Left ventricle myocardium inferior (tissue), 1 donor: ENCODE results near the gene CXCR5. TPM values are rescaled to one million over a fixed set of nuclear protein-coding genes. Genes with fewer than 3 reads are reported as not detected.

ENCODE experiments used
- DNase-seq: peaks from one replicate; pipeline ENCODE4 v3.0.0-alpha.2; 2020
- H3K27ac ChIP-seq: fragments of 200-600 bp; replicated peaks from 2 replicates; pipeline ENCODE4 v1.8.0; 2021
- H3K27me3 ChIP-seq: fragments of 200-600 bp; 2 replicates; pipeline ENCODE4 v1.8.0; 2021; ENCODE audit warnings: low read depth
- H3K36me3 ChIP-seq: fragments of 200-600 bp; 2 replicates; pipeline ENCODE4 v1.8.0; 2021
- H3K4me1 ChIP-seq: fragments of 200-600 bp; 2 replicates; pipeline ENCODE4 v1.8.0; 2021
- H3K4me3 ChIP-seq: fragments of 200-600 bp; 2 replicates; pipeline ENCODE4 v1.8.0; 2021; ENCODE audit warnings: mild to moderate bottlenecking, moderate library complexity
- H3K9me3 ChIP-seq: fragments of 200-600 bp; replicated peaks from 2 replicates; pipeline ENCODE4 v1.8.0; 2021
- CTCF ChIP-seq: fragments of 200-600 bp; IDR thresholded peaks from 2 replicates; pipeline ENCODE4 v1.8.0; 2021; ENCODE audit warnings: antibody characterized with exemption, mild to moderate bottlenecking, borderline replicate concordance
- intact Hi-C: fragments of 100-400 bp; cut with micrococcal nuclease; formaldehyde crosslinking; loops from one replicate; pipeline ENCODE4 v1.11.0; 2022
- total RNA-seq: library from RNA; stranded (reverse); fragmentation: NEBNext Ultra II Directional; extraction: Animal tissue kit (Norgen Biotek cat#: 25700); gene quantifications from one replicate; pipeline ENCODE4 v1.2.1, GENCODE V29; 2021
- donor health status: DM: no; HTN: yes; CAD: no; lungs with severe emphysema.

CXCR5 gene
- total RNA-seq, 1 donor from 2014 or later, result not detected

- peak overlapping the region; percentile 99 for H3K4me3 ChIP-seq
- no peak for DNase-seq
- peaks cover 96% of the 10 kb centered on the region for H3K4me1 ChIP-seq
- H3K27me3 ChIP-seq, result no peaks in the 10 kb centered on the region
- peak overlapping the region; percentile 96 for H3K27ac ChIP-seq
- H3K9me3 ChIP-seq, result no peaks in the 10 kb centered on the region
- no peak for TF ChIP-seq CTCF
- H3K36me3 ChIP-seq, result no peaks in the 10 kb centered on the region
- intact Hi-C loops, result no loop called here
These were observed 40.3 kb downstream of the CXCR5 start for GRCh38 chr11:118923721-118924587.

DNA sequence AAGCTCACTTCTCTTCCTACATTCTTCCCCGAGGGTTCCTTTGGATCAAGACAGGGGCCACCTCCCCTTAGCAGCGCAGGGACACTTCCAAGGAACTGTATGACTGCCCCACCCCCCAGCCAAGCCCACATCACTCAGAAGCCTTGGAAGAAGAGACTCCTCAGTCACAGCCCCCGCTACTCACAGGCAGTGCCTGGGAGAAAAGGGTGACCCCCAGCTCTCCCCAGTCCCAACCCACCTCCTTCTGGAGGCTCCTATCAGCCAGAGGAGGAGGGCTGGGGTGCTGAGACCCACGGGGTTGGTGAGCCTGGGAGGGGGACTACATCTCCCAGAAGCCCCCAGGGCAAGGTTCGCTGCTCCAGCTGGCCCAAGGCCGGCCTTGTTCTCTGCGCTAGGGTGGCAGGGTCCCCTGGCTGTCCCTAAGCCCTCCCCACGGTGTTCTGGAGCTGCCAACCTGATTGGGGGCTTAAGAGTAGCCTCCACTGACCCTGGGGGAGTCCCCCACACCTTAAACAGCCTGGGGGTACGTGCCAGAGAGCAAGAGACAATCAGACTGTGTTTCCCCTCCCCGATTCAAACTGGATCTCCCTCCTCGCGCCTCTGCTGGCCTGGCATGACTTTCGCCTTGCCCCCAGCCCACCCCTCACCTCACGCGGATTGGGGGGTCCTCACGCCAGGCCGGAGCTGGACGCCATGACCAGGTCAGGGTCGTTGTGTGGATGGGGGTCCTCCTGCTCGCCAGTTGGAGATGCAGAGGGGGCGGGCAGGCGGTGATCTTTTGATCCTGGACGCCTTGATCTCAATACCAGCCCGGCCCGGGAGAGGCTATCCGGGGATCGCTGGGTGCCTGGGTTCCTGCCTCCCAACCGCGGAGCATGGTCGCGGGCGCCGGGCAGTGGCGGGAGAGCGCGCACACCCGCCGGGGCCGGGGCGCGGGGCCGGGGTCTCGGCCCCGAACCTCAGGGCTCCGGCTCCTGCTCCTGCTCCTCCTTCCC, 41.2 kb downstream of the CXCR5 start:
- intact Hi-C loops, result no loop called here
- no peaks in the 10 kb centered on the region for H3K27me3 ChIP-seq
- no peaks in the 10 kb centered on the region for H3K9me3 ChIP-seq
- H3K27ac ChIP-seq, result peak overlapping the region; percentile 96
- TF ChIP-seq CTCF, result no peak
- H3K4me3 ChIP-seq, result peak overlapping the region; percentile 99
- no peaks in the 10 kb centered on the region for H3K36me3 ChIP-seq
- peaks cover 94% of the 10 kb centered on the region for H3K4me1 ChIP-seq
- peak; percentile 62 for DNase-seq

DNA sequence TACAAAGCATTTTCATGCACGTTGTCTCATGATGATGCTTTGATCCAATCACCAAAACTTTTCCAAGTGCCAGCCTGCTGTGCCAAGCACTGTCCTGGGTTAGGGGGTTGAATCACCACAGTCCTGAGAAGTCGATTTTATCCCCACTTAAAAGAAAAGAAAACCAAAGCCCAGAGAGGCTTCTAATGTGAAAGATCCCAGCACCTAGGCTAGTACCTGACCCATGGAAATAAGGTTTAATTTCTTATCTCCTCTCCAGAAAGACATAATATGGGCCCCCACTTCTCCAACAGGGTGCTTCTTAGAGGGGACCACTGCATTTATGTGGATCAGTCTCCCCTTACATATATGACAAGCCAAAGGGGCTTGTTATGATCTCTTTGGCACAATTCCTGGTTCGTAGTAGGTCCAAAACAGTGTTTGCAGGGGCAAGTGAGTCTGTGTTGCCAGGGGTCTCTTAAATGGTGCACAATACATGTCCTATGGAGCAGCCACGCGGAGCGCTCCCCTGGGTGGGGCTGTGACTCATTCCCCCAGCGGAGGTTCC, 43.9 kb downstream of the CXCR5 start:
- peak overlapping the region; percentile 90 for H3K4me3 ChIP-seq
- H3K9me3 ChIP-seq, result no peaks in the 10 kb centered on the region
- intact Hi-C loops, result loop anchor here (2.0 kb wide), 1 partner anchor 21 kb away; no protein-coding TSS in a partner anchor
- TF ChIP-seq CTCF, result no peak
- H3K36me3 ChIP-seq, result no peaks in the 10 kb centered on the region
- H3K27ac ChIP-seq, result peak overlapping the region; percentile 100
- H3K27me3 ChIP-seq, result no peaks in the 10 kb centered on the region
- H3K4me1 ChIP-seq, result peaks cover 74% of the 10 kb centered on the region
- DNase-seq, result no peak

- intact Hi-C loops, result no loop called here
- Histone ChIP-seq H3K27me3 (no peaks in the 10 kb centered on the region), H3K4me1 (peaks cover 74% of the 10 kb centered on the region), H3K4me3 (peak overlapping the region; percentile 90), H3K9me3 (no peaks in the 10 kb centered on the region), H3K27ac (peak overlapping the region; percentile 100), H3K36me3 (no peaks in the 10 kb centered on the region)
- peak; percentile 97 for TF ChIP-seq CTCF
- peak; percentile 89 for DNase-seq
These were observed 44.6 kb downstream of the CXCR5 start for GRCh38 chr11:118928101-118928869.
